Left forelimb (tissue), 1 donor: ENCODE measurements around the gene RPL29.
"Not testable (repeated sequence)": the region's sequence is repeated elsewhere in the genome, so short reads cannot be mapped to it uniquely, and the experiment has no call there.

Experiments
- DNase-seq: peaks from one replicate; pipeline ENCODE4 v3.0.0-alpha.2; 2018; ENCODE audit warnings: low spot score

The RPL29 gene

DNA sequence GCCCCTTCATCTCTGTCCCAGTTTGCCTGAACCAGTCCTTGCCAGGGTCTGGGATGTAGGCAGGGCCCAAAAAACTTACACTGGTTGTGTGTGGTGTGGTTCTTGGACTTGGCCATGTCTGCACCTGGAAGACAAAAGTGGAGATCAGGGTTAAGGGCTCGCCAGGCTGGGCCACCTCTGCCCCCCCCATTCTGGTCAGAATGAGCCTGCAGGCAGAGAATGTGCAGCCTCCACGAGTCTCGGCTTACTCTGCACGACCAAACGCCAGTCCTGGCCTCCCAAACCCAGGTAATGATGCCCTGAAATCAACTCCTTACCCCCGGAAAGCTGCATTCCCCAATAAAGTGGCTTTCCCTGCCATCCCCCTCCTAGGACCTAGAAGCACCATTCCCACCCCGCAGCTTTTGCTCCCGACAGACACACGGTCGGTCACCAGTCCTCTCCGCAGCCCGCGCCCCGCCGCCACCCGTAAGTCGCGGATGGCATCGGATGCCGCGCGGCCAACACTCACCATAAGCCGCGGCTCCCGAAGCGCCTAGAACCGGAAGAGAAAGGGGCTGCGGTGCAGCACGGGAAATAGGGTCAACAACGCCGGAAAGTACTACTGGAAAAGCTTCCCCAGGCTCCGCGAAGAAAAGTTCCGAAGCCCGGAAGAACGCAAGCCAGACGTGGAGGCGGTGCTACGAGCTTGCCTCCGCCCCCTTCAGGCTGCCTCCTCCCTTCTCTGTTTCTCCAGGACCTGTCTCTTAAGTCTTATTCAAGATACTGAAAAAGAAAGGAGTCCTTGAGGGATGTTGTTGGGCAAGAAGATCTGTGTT lies at the start of gene RPL29:
RPL29 (minus strand) TSS at position 550 of the 818 bp plus-strand sequence; CDS start at position 116, 434 bp downstream.
- peak; percentile 95 for DNase-seq

DNA sequence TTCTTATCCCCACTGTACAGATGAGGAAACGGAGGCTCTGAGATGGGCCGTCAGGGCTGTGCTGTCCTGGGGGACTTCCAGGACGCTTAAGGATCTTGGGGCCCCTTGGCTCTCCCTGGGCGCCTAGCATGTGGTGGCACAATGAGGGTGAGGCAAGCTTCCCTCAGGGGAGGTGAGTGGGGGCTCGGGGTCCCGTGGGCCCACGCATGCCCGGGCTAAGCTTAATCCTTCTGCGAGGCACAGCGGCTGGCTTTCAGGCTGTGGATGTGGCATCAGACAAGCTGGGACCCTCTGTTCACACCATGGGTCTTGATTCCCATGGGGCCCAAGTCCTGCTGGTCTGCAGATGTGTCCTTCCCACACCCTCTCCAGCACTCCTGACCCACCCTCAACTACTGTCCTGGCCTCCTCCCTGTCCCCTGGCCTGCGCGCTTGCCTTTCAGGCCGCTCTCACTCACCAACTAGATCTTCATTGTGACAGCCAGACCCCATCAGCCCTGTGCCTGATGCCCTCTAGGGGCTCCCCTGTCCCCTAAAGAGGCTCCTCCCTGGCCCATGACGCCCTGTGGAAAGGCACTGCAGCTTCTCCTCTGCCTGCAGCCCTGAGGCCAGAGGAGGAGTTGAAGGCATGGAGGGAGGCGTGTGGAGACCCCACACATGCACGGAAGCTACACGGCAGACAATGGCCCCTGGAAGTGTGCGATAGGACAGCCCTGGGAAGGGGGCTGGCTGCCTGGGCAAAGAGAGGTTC lies 49.3 kb upstream of the RPL29 start:
- DNase-seq, result no peak

DNA sequence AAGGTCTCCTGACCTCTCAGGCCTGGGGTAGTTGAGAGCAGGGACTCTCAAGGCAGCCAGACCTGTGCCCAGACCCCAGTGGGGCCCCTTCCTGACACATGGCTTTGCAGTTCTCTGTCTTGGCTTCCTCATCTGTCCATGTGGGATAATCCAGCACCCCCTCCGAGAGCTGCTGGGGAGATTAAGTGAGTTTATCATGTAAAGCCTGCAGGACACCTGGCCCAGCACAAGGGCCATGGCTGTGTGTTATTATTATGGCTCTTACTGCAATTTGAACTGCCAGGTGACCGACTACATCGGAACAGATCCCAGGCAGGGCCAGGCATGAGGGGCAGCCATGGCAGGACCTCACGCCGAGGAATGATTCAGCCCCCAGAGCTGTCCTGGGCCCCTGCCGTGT lies 48.1 kb upstream of the RPL29 start:
- no peak for DNase-seq

DNA sequence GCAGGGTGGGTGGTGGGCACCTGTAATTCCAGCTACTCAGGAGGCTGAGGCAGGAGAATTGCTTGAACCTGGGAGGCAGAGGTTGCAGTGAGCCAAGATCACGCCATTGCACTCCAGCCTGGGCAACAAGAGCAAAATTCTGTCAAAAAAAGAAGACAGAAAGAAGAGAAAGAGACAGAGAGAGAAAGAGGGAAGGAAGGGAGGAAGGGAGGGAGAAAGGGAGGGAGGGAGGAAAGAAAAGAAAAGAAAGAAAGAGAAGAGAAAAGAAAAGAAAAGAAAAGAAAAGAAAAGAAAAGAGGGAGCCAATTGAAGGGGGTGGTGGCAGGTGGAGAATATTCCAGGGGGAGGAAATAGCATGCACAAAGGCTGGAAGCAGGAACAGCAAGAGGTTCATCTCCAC lies 47.3 kb upstream of the RPL29 start:
- DNase-seq, result not testable (repeated sequence)

DNA sequence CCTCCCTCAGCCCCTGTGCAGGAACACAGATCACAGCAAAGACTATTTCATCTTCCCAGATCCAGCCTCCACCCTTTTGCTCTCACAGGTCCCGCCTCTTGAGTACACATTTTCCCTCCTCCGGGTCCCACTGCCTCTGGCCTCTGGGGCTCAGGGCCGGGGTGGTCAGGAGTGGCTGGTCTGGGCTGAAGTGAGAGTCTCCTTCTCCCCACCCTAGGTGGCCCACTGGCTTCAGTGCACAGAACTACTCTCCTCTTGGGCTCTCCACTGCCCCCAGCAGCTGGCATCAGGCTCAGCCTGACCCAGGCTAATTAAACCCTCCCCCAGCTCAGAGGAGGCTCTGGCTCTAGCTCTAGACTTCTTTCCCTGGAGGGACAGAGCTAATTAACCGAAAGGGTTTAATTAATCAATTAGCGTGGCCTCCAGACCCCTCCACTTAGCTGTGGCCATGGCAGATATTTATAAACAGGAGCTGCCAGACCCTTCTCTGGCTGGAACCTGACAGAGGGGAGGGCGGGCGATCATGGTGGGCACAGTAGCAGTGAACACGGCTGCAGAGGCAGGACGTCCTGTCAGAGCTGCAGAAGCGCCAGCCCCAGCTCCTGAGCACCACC lies 45.5 kb upstream of the RPL29 start:
- DNase-seq, result no peak

DNA sequence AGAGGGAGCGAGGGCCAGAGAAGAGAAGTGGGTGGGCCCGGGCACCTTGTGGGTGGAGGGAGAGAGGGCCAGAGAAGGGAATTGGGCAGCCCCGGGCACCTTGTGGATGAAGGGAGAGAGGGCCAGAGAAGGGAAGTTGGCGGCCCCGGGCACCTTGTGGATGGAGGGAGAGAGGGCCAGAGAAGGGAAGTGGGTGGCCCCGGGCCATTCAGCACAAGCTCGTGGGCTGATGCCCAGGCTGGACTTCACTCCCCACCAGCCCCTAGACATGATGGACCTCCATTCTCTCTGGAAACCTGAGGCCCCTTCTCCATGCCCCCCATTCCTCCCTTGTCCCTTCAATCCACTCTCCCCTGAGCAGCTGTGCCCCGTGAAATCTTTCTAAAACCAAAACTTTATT lies 44.9 kb upstream of the RPL29 start:
- no peak for DNase-seq

DNA sequence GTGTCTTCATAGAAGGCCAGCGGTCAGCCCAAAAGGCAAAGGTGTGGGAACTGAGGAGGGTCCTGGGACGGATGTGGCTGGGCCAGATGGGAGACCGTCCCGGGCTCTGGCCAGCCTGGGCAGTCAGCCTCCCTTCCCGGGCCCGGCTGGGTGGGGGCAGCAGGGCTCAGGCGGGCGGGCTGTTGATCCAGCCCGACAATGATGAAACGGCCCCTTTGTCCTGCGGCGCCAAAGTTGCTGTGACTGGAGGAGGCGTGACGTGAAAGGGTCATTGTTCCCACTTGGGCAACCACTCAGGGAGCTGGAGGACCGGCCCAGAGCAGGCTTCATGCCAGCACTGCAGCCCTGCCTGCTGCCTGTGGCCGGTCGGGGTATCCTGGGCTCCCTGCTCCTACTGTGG lies 44.2 kb upstream of the RPL29 start:
- no peak for DNase-seq

DNA sequence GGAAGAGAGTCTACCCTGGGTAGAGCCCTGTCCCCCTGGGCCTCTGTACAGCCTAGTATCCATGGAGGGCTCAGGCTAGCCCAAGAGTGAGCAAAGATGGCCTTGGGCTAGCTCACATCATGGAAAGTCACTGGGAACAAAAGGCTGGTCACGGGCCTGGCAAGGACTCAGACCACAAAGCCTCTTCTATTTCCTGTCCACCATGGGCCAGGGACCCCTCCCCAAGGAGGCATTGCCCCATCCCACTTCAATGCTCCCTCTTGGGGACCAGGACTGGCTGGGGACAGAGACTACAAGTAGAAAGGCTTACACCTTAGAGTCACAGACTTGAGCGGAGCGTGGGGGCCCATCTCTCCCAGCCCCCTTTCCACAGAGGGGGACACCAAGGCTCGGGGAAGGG lies 43.7 kb upstream of the RPL29 start:
- no peak for DNase-seq

DNA sequence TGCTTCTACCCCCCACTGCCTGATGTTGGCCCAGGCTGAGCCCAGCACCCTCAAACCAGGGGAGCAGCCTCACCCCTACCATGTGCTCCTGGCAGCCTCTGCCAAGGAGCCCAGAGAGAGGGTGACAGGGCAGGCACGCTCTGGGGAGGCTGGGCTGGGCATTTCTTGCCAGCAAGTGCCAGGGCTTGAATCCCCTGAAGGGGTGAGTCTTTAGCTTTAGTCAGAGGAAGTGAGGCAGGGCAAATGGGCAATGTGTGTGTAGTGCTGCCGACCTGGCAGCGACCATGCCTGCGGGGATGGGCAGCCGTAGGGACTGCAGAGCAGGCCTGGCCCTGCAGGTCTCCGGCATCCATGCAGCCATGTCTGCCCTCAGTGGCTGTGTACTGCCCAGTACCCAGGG lies 42.5 kb upstream of the RPL29 start:
- DNase-seq, result no peak

DNA sequence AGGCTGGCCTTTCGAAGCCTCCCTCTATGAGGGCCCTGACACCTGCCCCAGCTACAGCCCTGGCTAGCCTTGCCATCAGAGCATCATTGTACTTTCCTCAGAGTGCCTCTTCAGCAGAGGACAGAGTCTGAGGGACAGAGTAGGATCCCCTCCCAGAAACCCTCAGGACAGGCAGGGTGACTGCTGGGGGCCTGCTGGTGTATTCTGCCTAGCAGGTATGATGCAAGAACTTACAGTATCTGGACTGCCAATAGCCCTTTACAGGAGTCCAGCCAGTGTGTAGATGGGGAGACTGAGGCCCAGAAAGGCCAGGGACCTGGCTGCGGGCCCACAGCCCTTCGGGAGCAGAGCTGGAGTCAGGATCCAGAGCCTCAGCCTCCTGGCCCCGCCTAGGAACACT lies 41.6 kb upstream of the RPL29 start:
- DNase-seq, result no peak

DNA sequence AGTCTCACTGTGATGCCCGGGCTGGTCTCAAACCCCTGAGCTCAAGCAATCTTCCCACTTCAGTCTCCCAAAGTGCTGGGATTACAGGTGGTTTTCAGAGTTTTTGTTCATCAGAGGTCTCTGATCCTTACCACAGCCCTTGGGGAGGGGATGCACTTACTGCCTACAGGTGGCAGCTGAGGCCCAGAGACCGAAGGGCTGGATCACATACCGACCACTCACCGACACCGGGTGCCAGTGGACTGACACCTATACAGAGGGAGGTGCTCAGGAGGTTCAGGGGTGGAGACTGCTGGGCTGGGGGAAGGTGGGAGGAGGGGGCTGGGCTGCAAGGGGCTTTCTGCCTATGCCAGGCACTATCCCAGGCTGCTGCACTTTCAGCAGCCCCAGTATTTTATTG lies 41.1 kb upstream of the RPL29 start:
- DNase-seq, result no peak

DNA sequence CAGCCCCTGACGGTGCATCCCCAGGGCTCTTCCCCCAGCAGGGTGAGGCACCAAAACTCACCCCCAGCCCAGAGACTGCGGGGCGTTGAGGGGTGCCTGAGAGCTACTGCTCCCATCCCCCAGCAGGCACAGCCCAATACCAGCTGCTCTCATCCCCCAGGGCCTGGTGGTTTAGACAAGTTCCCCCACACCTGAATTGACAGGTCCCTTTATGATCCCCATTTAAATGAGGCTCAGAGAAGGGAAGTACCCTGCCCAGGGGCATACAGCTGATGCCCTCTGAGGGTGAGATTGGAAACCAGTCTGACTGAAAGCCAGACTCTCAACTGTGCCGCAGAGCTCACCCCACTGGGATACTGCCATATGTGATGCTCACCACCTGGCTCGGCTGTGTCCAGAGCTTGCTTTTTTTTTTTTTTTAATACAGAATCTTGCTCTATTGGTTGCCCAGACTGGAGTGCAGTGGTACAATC lies 40.6 kb upstream of the RPL29 start:
- no peak for DNase-seq

DNA sequence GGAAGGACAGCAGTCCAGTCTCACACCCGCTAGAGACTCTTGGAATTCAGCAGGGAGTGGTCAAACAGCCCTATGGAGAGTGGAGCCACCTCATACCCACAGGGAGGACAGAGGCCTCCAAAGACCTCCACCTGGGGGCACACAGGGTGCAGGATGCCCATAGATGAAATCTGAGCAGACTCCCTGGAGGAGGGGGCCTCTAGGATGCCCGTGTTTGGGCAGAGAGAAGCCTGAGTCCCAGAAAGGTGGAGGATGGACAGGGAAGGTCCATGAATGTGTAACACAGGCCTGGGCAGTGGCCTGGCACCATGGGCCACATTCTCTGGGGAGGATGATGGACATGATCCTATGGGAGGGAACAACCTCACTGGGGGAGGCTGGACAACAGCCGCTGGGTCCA lies 39.0 kb upstream of the RPL29 start:
- no peak for DNase-seq

DNA sequence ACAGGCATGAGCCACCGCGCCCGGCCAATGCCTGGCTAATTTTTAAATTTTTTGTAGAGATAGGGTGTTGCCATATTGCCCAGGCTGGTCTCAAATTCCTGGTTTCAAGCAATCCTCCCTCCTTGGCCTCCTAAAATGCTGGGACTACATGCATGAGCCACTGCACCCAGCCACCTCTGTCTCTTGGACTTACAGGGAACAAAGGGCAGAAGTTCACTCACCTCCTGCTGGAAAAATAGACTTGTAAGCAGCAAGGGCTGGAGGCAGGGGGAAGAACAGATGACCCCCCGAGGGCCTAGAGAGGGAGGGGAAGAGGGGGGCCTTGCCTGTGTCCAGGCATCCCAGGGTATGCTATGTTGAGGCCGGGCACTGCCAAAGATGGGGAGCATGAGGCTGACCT lies 38.5 kb upstream of the RPL29 start:
- no peak for DNase-seq

DNA sequence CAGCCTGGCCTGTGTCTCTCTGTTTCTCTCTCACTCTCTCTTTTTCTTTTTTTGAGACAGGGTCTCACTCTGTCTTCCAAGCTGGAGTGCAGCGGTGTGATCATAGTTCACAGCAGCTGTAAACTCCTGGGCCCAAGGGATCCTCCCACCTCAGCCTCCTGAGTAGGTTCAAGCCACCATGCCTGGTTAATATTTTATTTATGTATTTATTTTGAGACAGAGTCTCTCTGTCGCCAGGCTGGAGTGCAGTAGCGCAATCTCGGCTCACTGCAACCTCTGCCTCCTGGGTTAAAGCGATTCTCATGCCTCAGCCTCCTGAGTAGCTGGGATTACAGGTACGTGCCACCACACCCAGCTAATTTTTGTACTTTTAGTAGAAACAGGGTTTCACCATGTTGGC lies 38.1 kb upstream of the RPL29 start:
- DNase-seq, result not testable (repeated sequence)

DNA sequence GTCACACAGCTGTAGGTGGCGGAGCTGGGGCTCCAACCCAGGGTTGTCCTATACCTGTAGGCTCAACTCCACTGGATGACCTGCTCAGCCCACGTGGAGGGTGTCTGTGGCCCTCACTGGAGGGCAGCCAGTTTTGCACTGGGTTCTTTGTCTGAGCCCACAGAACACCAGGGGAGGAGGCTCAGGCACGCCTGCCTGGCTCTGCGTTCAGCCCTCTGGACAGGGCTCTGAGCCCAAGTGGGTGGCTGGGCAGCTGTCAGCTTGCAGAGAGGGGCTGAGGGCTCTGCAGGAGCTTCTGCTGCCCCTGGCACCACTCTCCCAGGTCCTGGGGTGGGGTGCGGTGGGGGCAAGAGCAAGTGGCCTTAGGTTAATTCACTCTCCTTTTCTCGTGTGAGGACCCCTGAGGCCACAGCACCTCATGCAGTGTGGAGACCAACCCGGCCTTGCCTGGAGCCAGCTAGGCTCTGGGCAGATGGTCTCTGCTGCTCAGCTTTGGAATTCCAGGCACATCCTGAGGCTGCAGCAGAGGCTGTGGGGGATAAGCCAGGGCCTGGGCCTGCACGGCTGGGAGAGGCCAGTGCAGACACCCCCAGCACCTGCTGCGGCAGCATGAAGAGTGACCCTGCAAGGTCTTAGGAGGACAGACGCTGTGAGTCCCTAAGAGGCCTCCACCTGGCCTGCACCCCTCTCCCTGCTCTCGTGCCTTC lies 37.2 kb upstream of the RPL29 start:
- DNase-seq, result no peak

DNA sequence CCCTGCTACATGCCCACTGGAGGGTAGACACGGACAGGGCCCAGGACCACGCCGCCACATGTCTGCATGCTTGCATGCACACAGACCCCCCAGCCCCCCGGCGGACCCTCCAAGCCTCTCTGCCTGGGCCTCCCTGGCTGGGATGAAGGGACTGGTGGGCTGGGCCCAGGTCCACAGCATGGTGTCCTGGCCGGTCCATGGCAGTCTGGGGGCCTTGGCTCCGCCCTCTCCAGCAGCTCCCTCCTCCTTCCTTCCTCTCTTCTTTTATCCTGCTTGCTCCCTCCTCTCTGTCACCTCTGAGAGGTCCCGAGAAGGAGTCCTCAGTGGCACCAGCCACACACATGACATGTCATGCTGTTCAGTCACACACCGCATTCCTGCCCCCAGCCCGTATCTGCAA lies 36.2 kb upstream of the RPL29 start:
- no peak for DNase-seq

DNA sequence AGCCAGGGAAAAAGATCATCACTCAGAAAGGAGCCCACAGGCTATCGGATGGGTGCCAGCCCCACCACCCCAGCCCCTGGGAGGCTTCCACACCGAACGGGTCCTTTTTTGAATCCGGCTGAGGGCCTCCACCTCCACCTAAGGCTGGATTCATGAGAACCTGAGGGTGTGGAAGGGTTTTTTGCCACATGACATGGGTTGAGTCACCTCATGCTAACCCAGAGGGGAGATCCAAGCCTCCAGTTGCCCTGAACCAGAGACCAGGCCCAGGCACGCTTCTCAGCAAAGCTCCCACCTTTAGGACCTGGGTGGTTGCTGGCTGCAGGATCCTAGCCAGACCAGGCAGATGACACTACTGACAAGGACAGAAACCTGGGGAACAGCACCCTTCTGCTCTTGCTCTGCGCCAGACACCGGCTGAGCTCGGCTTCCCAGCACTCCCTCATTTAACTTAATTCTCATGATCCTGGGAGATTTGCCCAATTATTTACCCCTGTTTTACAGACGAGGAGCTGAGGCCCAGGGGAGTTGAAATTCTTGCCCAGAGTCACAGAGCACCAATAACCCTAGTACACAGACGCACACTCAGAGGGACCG lies 35.1 kb upstream of the RPL29 start:
- DNase-seq, result no peak

DNA sequence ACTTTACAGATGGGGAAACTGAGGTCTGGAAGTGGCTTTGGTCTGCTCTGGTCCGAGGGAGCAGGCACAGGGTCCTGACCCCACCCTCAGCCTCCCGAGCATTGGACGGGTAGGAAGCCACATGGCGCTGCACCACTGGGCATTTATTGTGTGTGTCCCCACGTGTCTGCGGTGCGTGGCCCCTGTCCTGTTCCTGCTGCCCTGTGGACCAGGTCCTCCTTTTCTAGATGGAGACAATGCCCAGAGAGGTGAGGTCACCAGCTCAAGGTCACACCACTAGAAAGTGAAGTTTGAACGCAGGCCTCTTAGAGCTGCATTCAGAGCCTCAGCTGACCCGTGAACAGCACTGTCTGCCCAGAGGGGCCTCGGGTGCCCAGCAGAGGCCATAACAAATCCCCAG lies 33.8 kb upstream of the RPL29 start:
- DNase-seq, result no peak

DNA sequence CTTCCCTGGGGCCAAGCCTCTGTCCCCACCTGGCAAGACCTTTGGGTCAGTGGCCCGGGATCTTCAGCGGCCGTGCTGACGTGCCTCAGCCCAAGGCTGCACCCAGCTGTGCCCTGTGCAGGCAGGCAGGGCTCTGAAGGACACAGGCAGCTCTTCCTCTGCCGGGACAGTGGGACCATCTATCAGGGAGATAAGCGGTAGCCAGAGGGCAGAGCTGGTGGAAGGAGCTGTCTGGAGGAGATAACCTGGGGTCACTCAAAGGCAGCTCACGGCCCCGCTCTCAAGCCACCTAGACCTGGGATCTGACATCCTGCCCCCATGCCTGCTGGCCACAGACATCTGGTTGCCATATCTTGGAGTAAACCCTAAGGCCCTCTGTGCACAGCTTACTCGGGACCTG lies 33.4 kb upstream of the RPL29 start:
- no peak for DNase-seq

DNA sequence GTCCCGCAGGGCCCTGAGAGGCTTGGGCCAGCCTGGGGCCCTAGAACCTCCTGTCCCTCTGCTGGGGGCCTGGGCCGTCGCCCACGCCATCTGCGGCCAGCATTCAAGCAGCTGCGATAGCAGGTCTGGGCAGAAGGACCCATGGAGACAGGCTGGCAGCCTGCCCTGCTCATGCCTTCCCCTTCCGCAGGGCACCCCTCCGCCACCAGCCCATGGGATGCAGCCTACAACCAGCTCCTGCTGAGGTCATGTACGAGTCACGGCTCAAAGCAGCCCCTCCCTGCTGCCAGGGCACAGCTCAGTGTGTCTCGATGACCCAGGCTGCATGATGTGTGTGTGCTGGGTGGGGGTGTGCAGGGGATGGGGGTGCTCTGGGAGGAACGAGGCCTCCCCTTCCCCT lies 32.9 kb upstream of the RPL29 start:
- DNase-seq, result no peak

DNA sequence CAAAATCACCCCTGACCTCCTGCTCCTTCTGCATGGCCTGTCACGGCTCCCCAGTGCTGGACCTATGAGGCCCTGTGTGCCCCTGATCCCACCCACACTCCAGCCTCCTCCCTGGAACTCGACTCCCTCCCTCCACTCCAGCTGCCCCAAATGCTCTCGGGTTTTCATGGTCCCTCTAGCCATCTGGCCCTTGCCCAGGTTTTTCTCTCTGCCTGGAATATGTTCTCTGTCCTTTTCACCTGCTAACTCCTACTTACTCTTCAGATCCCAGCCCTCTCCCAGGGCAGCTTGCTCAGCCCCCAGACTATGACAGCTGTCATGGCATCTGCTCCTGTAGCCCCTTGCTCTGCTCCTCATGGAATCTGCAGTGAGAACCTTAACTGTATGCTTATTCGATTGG lies 30.3 kb upstream of the RPL29 start:
- DNase-seq, result no peak
